Nephron (organoid): ENCODE measurements around the gene C7orf33.

Experiments used
- H3K27ac Mint-ChIP-seq, 3 experiments: 2 replicates each; pipeline ENCODE4 v1.8.0; 2020; ENCODE audit warnings: mixed read lengths in 3 of 3, mild to moderate bottlenecking in 2 of 3, moderate library complexity in 1 of 3
- H3K27me3 Mint-ChIP-seq: 2 replicates; pipeline ENCODE4 v1.8.0; 2021; ENCODE audit warnings: low read depth, mild to moderate bottlenecking, moderate library complexity, mixed read lengths
- H3K36me3 Mint-ChIP-seq: 2 replicates; pipeline ENCODE4 v1.8.0; 2020; ENCODE audit warnings: low read depth, mixed read lengths
- H3K4me1 Mint-ChIP-seq: 2 replicates; pipeline ENCODE4 v1.8.0; 2020; ENCODE audit warnings: mixed read lengths
- H3K4me3 Mint-ChIP-seq, 3 experiments: 2 replicates each; pipeline ENCODE4 v1.8.0; 2020; ENCODE audit warnings: mild to moderate bottlenecking in 3 of 3, mixed read lengths in 3 of 3, moderate library complexity in 2 of 3
- H3K9me3 Mint-ChIP-seq: 2 replicates; pipeline ENCODE4 v1.8.0; 2020; ENCODE audit warnings: mixed read lengths
- CTCF ChIP-seq, 3 experiments: fragments of 200-600 bp; sonication (generic); IDR thresholded peaks; one replicate each; pipeline ENCODE4 v1.5.0; 2021; ENCODE audit warnings: antibody characterized with exemption in 3 of 3; ENCODE audit not compliant: unreplicated experiment in 3 of 3

Gene C7orf33

GRCh38 chr7:148575640-148576411 is 14.7 kb upstream of the C7orf33 start:
- H3K4me3 Mint-ChIP-seq: no peak overlapping the region
- H3K27me3 Mint-ChIP-seq: peaks cover 8% of the 10 kb centered on the region
- no peak overlapping the region for H3K27ac Mint-ChIP-seq
- no peaks in the 10 kb centered on the region for H3K36me3 Mint-ChIP-seq
- no peaks in the 10 kb centered on the region for H3K9me3 Mint-ChIP-seq
- TF ChIP-seq CTCF (IDR thresholded peaks at IDR 0.05; ENCODE audit: unreplicated experiment in 3 of 3): peak; percentile 74 to 79 (median 74)
- H3K4me1 Mint-ChIP-seq: no peaks in the 10 kb centered on the region

- Mint-ChIP-seq H3K9me3 (no peaks in the 10 kb centered on the region), H3K4me3 (no peak overlapping the region), H3K36me3 (no peaks in the 10 kb centered on the region), H3K27me3 (peaks cover 10% of the 10 kb centered on the region), H3K27ac (no peak overlapping the region), H3K4me1 (no peaks in the 10 kb centered on the region)
- no peak for TF ChIP-seq CTCF (IDR thresholded peaks at IDR 0.05; ENCODE audit: unreplicated experiment in 3 of 3)
Observed at GRCh38 chr7:148579366-148579765, 11.2 kb upstream of the C7orf33 start.

- Mint-ChIP-seq H3K4me3 (no peak overlapping the region), H3K36me3 (no peaks in the 10 kb centered on the region), H3K27ac (no peak overlapping the region), H3K27me3 (peaks cover 10% of the 10 kb centered on the region), H3K9me3 (no peaks in the 10 kb centered on the region), H3K4me1 (no peaks in the 10 kb centered on the region)
- TF ChIP-seq CTCF (IDR thresholded peaks at IDR 0.05; ENCODE audit: unreplicated experiment in 3 of 3): no peak
Observed at GRCh38 chr7:148580446-148580845, 10.1 kb upstream of the C7orf33 start.

GRCh38 chr7:148581624-148582023 is 8.9 kb upstream of the C7orf33 start:
- H3K27ac Mint-ChIP-seq: no peak overlapping the region
- peaks cover 1% of the 10 kb centered on the region for H3K4me1 Mint-ChIP-seq
- no peak overlapping the region for H3K4me3 Mint-ChIP-seq
- no peak for TF ChIP-seq CTCF (IDR thresholded peaks at IDR 0.05; ENCODE audit: unreplicated experiment in 3 of 3)
- H3K27me3 Mint-ChIP-seq: peaks cover 10% of the 10 kb centered on the region
- H3K36me3 Mint-ChIP-seq: no peaks in the 10 kb centered on the region
- H3K9me3 Mint-ChIP-seq: no peaks in the 10 kb centered on the region

- Mint-ChIP-seq H3K27me3 (peaks cover 9% of the 10 kb centered on the region), H3K4me1 (peaks cover 19% of the 10 kb centered on the region), H3K27ac (no peak overlapping the region), H3K9me3 (no peaks in the 10 kb centered on the region), H3K4me3 (no peak overlapping the region), H3K36me3 (no peaks in the 10 kb centered on the region)
- no peak for TF ChIP-seq CTCF (IDR thresholded peaks at IDR 0.05; ENCODE audit: unreplicated experiment in 3 of 3)
Observed at GRCh38 chr7:148584154-148584827, 6.3 kb upstream of the C7orf33 start.
